ENCODE measurements around the gene HELT.
"Not testable (repeated sequence)": the region's sequence is repeated elsewhere in the genome, so short reads cannot be mapped to it uniquely, and the experiment has no call there.

The HELT gene

GRCh38 chr4:185051283-185051682, 33.0 kb downstream of the HELT start:
- H4K8ac ChIP-seq (ENCODE audit: low read depth, low read length); H2BK5ac ChIP-seq (ENCODE audit: low read depth, low read length, poor library complexity); H3K79me1 ChIP-seq (ENCODE audit: low read length); H2BK120ac ChIP-seq (ENCODE audit: insufficient read depth, low read length, poor library complexity); H4K12ac ChIP-seq (ENCODE audit: low read depth, low read length); H3K27me3 ChIP-seq (ENCODE audit: insufficient read depth, low read length); H2AK5ac ChIP-seq (ENCODE audit: low read length); H3K9ac ChIP-seq (ENCODE audit: low read length); H3K36me3 ChIP-seq (ENCODE audit: control insufficient read depth in 1 of 2, insufficient read depth in 2 of 2, low read length in 2 of 2); H2AFZ ChIP-seq (ENCODE audit: insufficient read depth, low read length, poor library complexity); DNase-seq; H4K91ac ChIP-seq (ENCODE audit: low read depth, low read length); H3K27ac ChIP-seq (ENCODE audit: low read depth, low read length); H3K18ac ChIP-seq (ENCODE audit: low read length); H3K4me3 ChIP-seq (ENCODE audit: low read depth, low read length); H3K4me2 ChIP-seq (ENCODE audit: low read length); H3K4me1 ChIP-seq (ENCODE audit: control insufficient read depth in 1 of 2, insufficient read depth in 2 of 2, low read length in 2 of 2); H2BK12ac ChIP-seq (ENCODE audit: low read length); H3K79me2 ChIP-seq (ENCODE audit: control insufficient read depth, insufficient read depth, low read length, poor library complexity); H3K4ac ChIP-seq (ENCODE audit: low read depth, low read length); H3K14ac ChIP-seq (ENCODE audit: low read length); H3K23ac ChIP-seq (ENCODE audit: low read length): not testable (repeated sequence)
- peaks cover 11% of the 10 kb centered on the region for H3K9me3 ChIP-seq (ENCODE audit: insufficient read depth, low read depth, low read length)
- no CpG with 5 or more reads among the region's 5 CpGs for WGBS (ENCODE audit: extremely low coverage, insufficient coverage, insufficient read length)

GRCh38 chr4:185053746-185054145, 35.5 kb downstream of the HELT start:
- no peaks in the 10 kb centered on the region for H3K4me1 ChIP-seq (ENCODE audit: control insufficient read depth in 1 of 2, insufficient read depth in 2 of 2, low read length in 2 of 2)
- H3K4me2 ChIP-seq (ENCODE audit: low read length), result no peak overlapping the region
- no peak overlapping the region for H3K4ac ChIP-seq (ENCODE audit: low read depth, low read length)
- no peak overlapping the region for H2BK12ac ChIP-seq (ENCODE audit: low read length)
- no peak overlapping the region for H3K23ac ChIP-seq (ENCODE audit: low read length)
- no peak overlapping the region for H3K4me3 ChIP-seq (ENCODE audit: low read depth, low read length)
- no peak overlapping the region for H3K27ac ChIP-seq (ENCODE audit: low read depth, low read length)
- no peak overlapping the region for H4K91ac ChIP-seq (ENCODE audit: low read depth, low read length)
- no peak overlapping the region for H2BK120ac ChIP-seq (ENCODE audit: insufficient read depth, low read length, poor library complexity)
- no peaks in the 10 kb centered on the region for H3K27me3 ChIP-seq (ENCODE audit: insufficient read depth, low read length)
- H3K14ac ChIP-seq (ENCODE audit: low read length), result no peak overlapping the region
- H2AFZ ChIP-seq (ENCODE audit: insufficient read depth, low read length, poor library complexity), result no peak overlapping the region
- no peak overlapping the region for H2BK5ac ChIP-seq (ENCODE audit: low read depth, low read length, poor library complexity)
- no peak overlapping the region for H3K18ac ChIP-seq (ENCODE audit: low read length)
- no peak overlapping the region for H4K12ac ChIP-seq (ENCODE audit: low read depth, low read length)
- H2AK5ac ChIP-seq (ENCODE audit: low read length), result no peak overlapping the region
- WGBS (ENCODE audit: extremely low coverage, insufficient coverage, insufficient read length), result no CpG with 5 or more reads among the region's 14 CpGs
- H3K9me3 ChIP-seq (ENCODE audit: insufficient read depth, low read depth, low read length), result peaks cover 11% of the 10 kb centered on the region
- H3K36me3 ChIP-seq (ENCODE audit: control insufficient read depth in 1 of 2, insufficient read depth in 2 of 2, low read length in 2 of 2), result no peaks in the 10 kb centered on the region
- no peak overlapping the region for H3K9ac ChIP-seq (ENCODE audit: low read length)
- no peaks in the 10 kb centered on the region for H3K79me1 ChIP-seq (ENCODE audit: low read length)
- H4K8ac ChIP-seq (ENCODE audit: low read depth, low read length), result no peak overlapping the region
- no peaks in the 10 kb centered on the region for H3K79me2 ChIP-seq (ENCODE audit: control insufficient read depth, insufficient read depth, low read length, poor library complexity)
- DNase-seq, result no peak

- Histone ChIP-seq H3K4me3 (ENCODE audit: low read depth, low read length) (no peak overlapping the region), H3K9ac (ENCODE audit: low read length) (no peak overlapping the region), H4K91ac (ENCODE audit: low read depth, low read length) (no peak overlapping the region), H3K27ac (ENCODE audit: low read depth, low read length) (no peak overlapping the region), H4K12ac (ENCODE audit: low read depth, low read length) (no peak overlapping the region), H3K4me2 (ENCODE audit: low read length) (no peak overlapping the region), H3K14ac (ENCODE audit: low read length) (no peak overlapping the region), H3K18ac (ENCODE audit: low read length) (no peak overlapping the region), H2BK12ac (ENCODE audit: low read length) (no peak overlapping the region), H2AK5ac (ENCODE audit: low read length) (no peak overlapping the region), H2BK120ac (ENCODE audit: insufficient read depth, low read length, poor library complexity) (no peak overlapping the region), H3K79me1 (ENCODE audit: low read length) (no peaks in the 10 kb centered on the region), H4K8ac (ENCODE audit: low read depth, low read length) (no peak overlapping the region), H3K27me3 (ENCODE audit: insufficient read depth, low read length) (no peaks in the 10 kb centered on the region), H2BK5ac (ENCODE audit: low read depth, low read length, poor library complexity) (no peak overlapping the region), H3K4ac (ENCODE audit: low read depth, low read length) (no peak overlapping the region), H3K79me2 (ENCODE audit: control insufficient read depth, insufficient read depth, low read length, poor library complexity) (no peaks in the 10 kb centered on the region), H2AFZ (ENCODE audit: insufficient read depth, low read length, poor library complexity) (no peak overlapping the region), H3K9me3 (ENCODE audit: insufficient read depth, low read depth, low read length) (peaks cover 11% of the 10 kb centered on the region), H3K36me3 (ENCODE audit: control insufficient read depth in 1 of 2, insufficient read depth in 2 of 2, low read length in 2 of 2) (no peaks in the 10 kb centered on the region), H3K23ac (ENCODE audit: low read length) (no peak overlapping the region), H3K4me1 (ENCODE audit: control insufficient read depth in 1 of 2, insufficient read depth in 2 of 2, low read length in 2 of 2) (no peaks in the 10 kb centered on the region)
- no peak for DNase-seq
- no CpG with 5 or more reads among the region's 5 CpGs for WGBS (ENCODE audit: extremely low coverage, insufficient coverage, insufficient read length)
These were observed 36.0 kb downstream of the HELT start for GRCh38 chr4:185054272-185054671.

GRCh38 chr4:185054886-185055285, 36.6 kb downstream of the HELT start:
- Histone ChIP-seq H3K9ac (ENCODE audit: low read length) (no peak overlapping the region), H3K4me3 (ENCODE audit: low read depth, low read length) (no peak overlapping the region), H3K23ac (ENCODE audit: low read length) (no peak overlapping the region), H2AFZ (ENCODE audit: insufficient read depth, low read length, poor library complexity) (no peak overlapping the region), H2BK5ac (ENCODE audit: low read depth, low read length, poor library complexity) (no peak overlapping the region), H3K79me1 (ENCODE audit: low read length) (no peaks in the 10 kb centered on the region), H3K4me1 (ENCODE audit: control insufficient read depth in 1 of 2, insufficient read depth in 2 of 2, low read length in 2 of 2) (no peaks in the 10 kb centered on the region), H3K27me3 (ENCODE audit: insufficient read depth, low read length) (no peaks in the 10 kb centered on the region), H2BK120ac (ENCODE audit: insufficient read depth, low read length, poor library complexity) (no peak overlapping the region), H3K36me3 (ENCODE audit: control insufficient read depth in 1 of 2, insufficient read depth in 2 of 2, low read length in 2 of 2) (no peaks in the 10 kb centered on the region), H4K91ac (ENCODE audit: low read depth, low read length) (no peak overlapping the region), H3K18ac (ENCODE audit: low read length) (no peak overlapping the region), H3K27ac (ENCODE audit: low read depth, low read length) (no peak overlapping the region), H4K12ac (ENCODE audit: low read depth, low read length) (no peak overlapping the region), H2BK12ac (ENCODE audit: low read length) (no peak overlapping the region), H4K8ac (ENCODE audit: low read depth, low read length) (no peak overlapping the region), H3K4ac (ENCODE audit: low read depth, low read length) (no peak overlapping the region), H2AK5ac (ENCODE audit: low read length) (no peak overlapping the region), H3K14ac (ENCODE audit: low read length) (no peak overlapping the region), H3K79me2 (ENCODE audit: control insufficient read depth, insufficient read depth, low read length, poor library complexity) (no peaks in the 10 kb centered on the region), H3K4me2 (ENCODE audit: low read length) (no peak overlapping the region), H3K9me3 (ENCODE audit: insufficient read depth, low read depth, low read length) (peaks cover 11% of the 10 kb centered on the region)
- no CpG with 5 or more reads among the region's 7 CpGs for WGBS (ENCODE audit: extremely low coverage, insufficient coverage, insufficient read length)
- no peak for DNase-seq
